Measurements from ENCODE around the gene MYF6.

MYF6 gene

GRCh38 chr12:80702889-80703805 is 4.3 kb upstream of the MYF6 start:
- no peak; the same call in 2 of the 3 replicates for ATAC-seq
- no peak for TF ChIP-seq ZNF8 (CRISPR knock-in tag; IDR thresholded peaks at IDR 0.05)
- TF ChIP-seq CSDC2 (CRISPR knock-in tag; IDR thresholded peaks at IDR 0.05) = no peak
- no peak for TF ChIP-seq GLIS3 (CRISPR knock-in tag; IDR thresholded peaks at IDR 0.05)
- no peak for TF ChIP-seq TOX (CRISPR knock-in tag; IDR thresholded peaks at IDR 0.05; ENCODE audit: borderline replicate concordance)
- no peak for TF ChIP-seq OSR1 (CRISPR knock-in tag; IDR thresholded peaks at IDR 0.05)
- TF ChIP-seq, protein P1, sequence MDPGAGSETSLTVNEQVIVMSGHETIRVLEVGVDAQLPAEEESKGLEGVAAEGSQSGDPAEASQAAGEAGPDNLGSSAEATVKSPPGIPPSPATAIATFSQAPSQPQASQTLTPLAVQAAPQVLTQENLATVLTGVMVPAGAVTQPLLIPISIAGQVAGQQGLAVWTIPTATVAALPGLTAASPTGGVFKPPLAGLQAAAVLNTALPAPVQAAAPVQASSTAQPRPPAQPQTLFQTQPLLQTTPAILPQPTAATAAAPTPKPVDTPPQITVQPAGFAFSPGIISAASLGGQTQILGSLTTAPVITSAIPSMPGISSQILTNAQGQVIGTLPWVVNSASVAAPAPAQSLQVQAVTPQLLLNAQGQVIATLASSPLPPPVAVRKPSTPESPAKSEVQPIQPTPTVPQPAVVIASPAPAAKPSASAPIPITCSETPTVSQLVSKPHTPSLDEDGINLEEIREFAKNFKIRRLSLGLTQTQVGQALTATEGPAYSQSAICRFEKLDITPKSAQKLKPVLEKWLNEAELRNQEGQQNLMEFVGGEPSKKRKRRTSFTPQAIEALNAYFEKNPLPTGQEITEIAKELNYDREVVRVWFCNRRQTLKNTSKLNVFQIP (CRISPR knock-in tag; IDR thresholded peaks at IDR 0.05; ENCODE audit: borderline replicate concordance, low read depth) = no peak
- TF ChIP-seq PATZ1 (CRISPR knock-in tag; IDR thresholded peaks at IDR 0.05; ENCODE audit: borderline replicate concordance) = no peak
- no peak for TF ChIP-seq ISL1 (CRISPR knock-in tag; IDR thresholded peaks at IDR 0.05)
- TF ChIP-seq ZNF70 (CRISPR knock-in tag; IDR thresholded peaks at IDR 0.05) = no peak
- TF ChIP-seq SNAI2 (CRISPR knock-in tag; IDR thresholded peaks at IDR 0.05) = no peak
- no peak for TF ChIP-seq ZNF565 (CRISPR knock-in tag; conservative IDR thresholded peaks at IDR 0.05; ENCODE audit: low read depth)
- TF ChIP-seq ZFP30 (CRISPR knock-in tag; IDR thresholded peaks at IDR 0.05) = no peak
- TF ChIP-seq CREB5 (CRISPR knock-in tag; IDR thresholded peaks at IDR 0.05; ENCODE audit: low read depth) = no peak
- TF ChIP-seq BACH2 (CRISPR knock-in tag; IDR thresholded peaks at IDR 0.05; ENCODE audit: borderline replicate concordance) = no peak
- TF ChIP-seq RARB (CRISPR knock-in tag; IDR thresholded peaks at IDR 0.05) = no peak
- no peak for TF ChIP-seq ARNTL (CRISPR knock-in tag; IDR thresholded peaks at IDR 0.05; ENCODE audit: borderline replicate concordance, low read depth)

- ATAC-seq = no peak
- TF ChIP-seq, protein P2, sequence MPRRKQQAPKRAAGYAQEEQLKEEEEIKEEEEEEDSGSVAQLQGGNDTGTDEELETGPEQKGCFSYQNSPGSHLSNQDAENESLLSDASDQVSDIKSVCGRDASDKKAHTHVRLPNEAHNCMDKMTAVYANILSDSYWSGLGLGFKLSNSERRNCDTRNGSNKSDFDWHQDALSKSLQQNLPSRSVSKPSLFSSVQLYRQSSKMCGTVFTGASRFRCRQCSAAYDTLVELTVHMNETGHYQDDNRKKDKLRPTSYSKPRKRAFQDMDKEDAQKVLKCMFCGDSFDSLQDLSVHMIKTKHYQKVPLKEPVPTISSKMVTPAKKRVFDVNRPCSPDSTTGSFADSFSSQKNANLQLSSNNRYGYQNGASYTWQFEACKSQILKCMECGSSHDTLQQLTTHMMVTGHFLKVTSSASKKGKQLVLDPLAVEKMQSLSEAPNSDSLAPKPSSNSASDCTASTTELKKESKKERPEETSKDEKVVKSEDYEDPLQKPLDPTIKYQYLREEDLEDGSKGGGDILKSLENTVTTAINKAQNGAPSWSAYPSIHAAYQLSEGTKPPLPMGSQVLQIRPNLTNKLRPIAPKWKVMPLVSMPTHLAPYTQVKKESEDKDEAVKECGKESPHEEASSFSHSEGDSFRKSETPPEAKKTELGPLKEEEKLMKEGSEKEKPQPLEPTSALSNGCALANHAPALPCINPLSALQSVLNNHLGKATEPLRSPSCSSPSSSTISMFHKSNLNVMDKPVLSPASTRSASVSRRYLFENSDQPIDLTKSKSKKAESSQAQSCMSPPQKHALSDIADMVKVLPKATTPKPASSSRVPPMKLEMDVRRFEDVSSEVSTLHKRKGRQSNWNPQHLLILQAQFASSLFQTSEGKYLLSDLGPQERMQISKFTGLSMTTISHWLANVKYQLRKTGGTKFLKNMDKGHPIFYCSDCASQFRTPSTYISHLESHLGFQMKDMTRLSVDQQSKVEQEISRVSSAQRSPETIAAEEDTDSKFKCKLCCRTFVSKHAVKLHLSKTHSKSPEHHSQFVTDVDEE (CRISPR knock-in tag; IDR thresholded peaks at IDR 0.05) = no peak
- TF ChIP-seq ESRRG (CRISPR knock-in tag; IDR thresholded peaks at IDR 0.05) (no peak), TOX (CRISPR knock-in tag; IDR thresholded peaks at IDR 0.05; ENCODE audit: borderline replicate concordance) (no peak), CSRNP3 (CRISPR knock-in tag; IDR thresholded peaks at IDR 0.05) (no peak), CREB5 (CRISPR knock-in tag; IDR thresholded peaks at IDR 0.05; ENCODE audit: low read depth) (no peak), GLIS3 (CRISPR knock-in tag; IDR thresholded peaks at IDR 0.05) (no peak), RARB (CRISPR knock-in tag; IDR thresholded peaks at IDR 0.05) (no peak), BACH2 (CRISPR knock-in tag; IDR thresholded peaks at IDR 0.05; ENCODE audit: borderline replicate concordance) (no peak), ZNF70 (CRISPR knock-in tag; IDR thresholded peaks at IDR 0.05) (no peak)
Measured at GRCh38 chr12:80704420-80704819, 3.0 kb upstream of the MYF6 start.
